Mononuclear cell (primary cell): ENCODE data around the gene PSG6. TPM values are rescaled to one million over a fixed set of nuclear protein-coding genes. Genes with fewer than 3 reads are reported as not detected.
"Not testable (repeated sequence)": the region's sequence is repeated elsewhere in the genome, so short reads cannot be mapped to it uniquely, and the experiment has no call there.

Experiments used
- H3K27me3 ChIP-seq: 2 replicates; pipeline ENCODE4 v1.6.0; 2011; ENCODE audit warnings: low read length, control low read depth; ENCODE audit not compliant: insufficient read depth
- H3K4me1 ChIP-seq: 2 replicates; pipeline ENCODE4 v1.5.1; 2011; ENCODE audit warnings: mild to moderate bottlenecking, low read length, control low read depth; ENCODE audit not compliant: insufficient read depth
- H3K4me3 ChIP-seq: 2 replicates; pipeline ENCODE4 v1.5.1; 2011; ENCODE audit warnings: mild to moderate bottlenecking, low read length, moderate library complexity
- H3K9me3 ChIP-seq: 2 replicates; pipeline ENCODE4 v1.5.1; 2011; ENCODE audit warnings: low read depth, mild to moderate bottlenecking, control low read depth, low read length
- total RNA-seq: library from RNA; depleted of rRNA; stranded (reverse); fragments of >200 nt; gene quantifications from one replicate; pipeline ENCODE4 v1.2.3, GENCODE V29; 2012

PSG6 gene
- not detected for total RNA-seq

- not testable (repeated sequence) for H3K27me3 ChIP-seq, H3K9me3 ChIP-seq, H3K4me3 ChIP-seq, H3K4me1 ChIP-seq
These were observed at the start of gene PSG6 for GRCh38 chr19:42917634-42918033. PSG6 (minus strand) TSS chr19:42917894; CDS start chr19:42917792, 102 bp downstream.

GRCh38 chr19:42965176-42965575 is 47.5 kb upstream of the PSG6 start:
- no peaks in the 10 kb centered on the region for H3K9me3 ChIP-seq
- H3K4me1 ChIP-seq = no peaks in the 10 kb centered on the region
- H3K27me3 ChIP-seq = no peaks in the 10 kb centered on the region
- H3K4me3 ChIP-seq = no peak overlapping the region

GRCh38 chr19:42961119-42961518 is 43.4 kb upstream of the PSG6 start:
- no peaks in the 10 kb centered on the region for H3K4me1 ChIP-seq
- H3K4me3 ChIP-seq = no peak overlapping the region
- H3K27me3 ChIP-seq = no peaks in the 10 kb centered on the region
- no peaks in the 10 kb centered on the region for H3K9me3 ChIP-seq

- not testable (repeated sequence) for H3K9me3 ChIP-seq, H3K4me3 ChIP-seq, H3K27me3 ChIP-seq, H3K4me1 ChIP-seq
These were observed 34.4 kb upstream of the PSG6 start for GRCh38 chr19:42952126-42952525.

- H3K9me3 ChIP-seq, H3K4me1 ChIP-seq, H3K27me3 ChIP-seq, H3K4me3 ChIP-seq: not testable (repeated sequence)
These were observed 33.8 kb upstream of the PSG6 start for GRCh38 chr19:42951476-42951875.

- Histone ChIP-seq H3K27me3 (no peaks in the 10 kb centered on the region), H3K9me3 (no peaks in the 10 kb centered on the region), H3K4me3 (no peak overlapping the region), H3K4me1 (no peaks in the 10 kb centered on the region)
These were observed 24.6 kb upstream of the PSG6 start for GRCh38 chr19:42942187-42942789.

- H3K4me1 ChIP-seq, H3K9me3 ChIP-seq, H3K4me3 ChIP-seq, H3K27me3 ChIP-seq: not testable (repeated sequence)
These were observed 19.4 kb upstream of the PSG6 start, which contains the start of gene PSG7 for GRCh38 chr19:42937107-42937506. PSG7 (minus strand) TSS chr19:42937207; CDS start chr19:42937076, 131 bp downstream.

GRCh38 chr19:42934726-42935125 is 17.0 kb upstream of the PSG6 start:
- H3K27me3 ChIP-seq, H3K4me3 ChIP-seq, H3K4me1 ChIP-seq, H3K9me3 ChIP-seq: not testable (repeated sequence)

GRCh38 chr19:42934183-42934582 is 16.5 kb upstream of the PSG6 start:
- H3K4me3 ChIP-seq, H3K27me3 ChIP-seq: not testable (repeated sequence)

GRCh38 chr19:42933412-42933811 is 15.7 kb upstream of the PSG6 start:
- H3K4me3 ChIP-seq, H3K4me1 ChIP-seq, H3K9me3 ChIP-seq, H3K27me3 ChIP-seq: not testable (repeated sequence)

More at GRCh38 chr19:42934183-42934582, 16.5 kb upstream of the PSG6 start:
- not testable (repeated sequence) for H3K9me3 ChIP-seq, H3K4me1 ChIP-seq

- H3K4me1 ChIP-seq, H3K9me3 ChIP-seq, H3K27me3 ChIP-seq: not testable (repeated sequence)
These were observed 14.9 kb upstream of the PSG6 start for GRCh38 chr19:42932485-42933101.

GRCh38 chr19:42930214-42930613 is 12.5 kb upstream of the PSG6 start:
- not testable (repeated sequence) for H3K9me3 ChIP-seq, H3K27me3 ChIP-seq, H3K4me1 ChIP-seq, H3K4me3 ChIP-seq

More at GRCh38 chr19:42932485-42933101, 14.9 kb upstream of the PSG6 start:
- not testable (repeated sequence) for H3K4me3 ChIP-seq

- H3K9me3 ChIP-seq = no peaks in the 10 kb centered on the region
These were observed 11.2 kb upstream of the PSG6 start for GRCh38 chr19:42928896-42929295.

GRCh38 chr19:42926781-42927180 is 9.1 kb upstream of the PSG6 start:
- Histone ChIP-seq H3K9me3 (no peaks in the 10 kb centered on the region), H3K4me3 (no peak overlapping the region), H3K4me1 (no peaks in the 10 kb centered on the region), H3K27me3 (no peaks in the 10 kb centered on the region)

More at GRCh38 chr19:42928896-42929295, 11.2 kb upstream of the PSG6 start:
- H3K27me3 ChIP-seq = no peaks in the 10 kb centered on the region
- H3K4me3 ChIP-seq = no peak overlapping the region
- H3K4me1 ChIP-seq = no peaks in the 10 kb centered on the region

GRCh38 chr19:42923106-42923505 is 5.4 kb upstream of the PSG6 start:
- not testable (repeated sequence) for H3K9me3 ChIP-seq, H3K27me3 ChIP-seq, H3K4me3 ChIP-seq, H3K4me1 ChIP-seq

- H3K4me3 ChIP-seq, H3K27me3 ChIP-seq, H3K9me3 ChIP-seq, H3K4me1 ChIP-seq: not testable (repeated sequence)
These were observed 3.3 kb upstream of the PSG6 start for GRCh38 chr19:42920971-42921370.
